Spleen (tissue), 7 donors: ENCODE measurements around the gene TP63.

Source experiments
- CTCF ChIP-seq, 11 experiments: fragments of 200-600 bp in 7 of 11; fragments of 450-650 bp in 4 of 11; sonication (generic) in 4 of 11; IDR thresholded peaks in 8 of 11; conservative IDR thresholded peaks in 3 of 11; 1 replicate in 7 of 11; 2 replicates in 4 of 11; pipeline versions ENCODE4 v1.4.0 to v1.8.0; 2016 to 2021; ENCODE audit warnings: antibody characterized with exemption in 11 of 11, inconsistent platforms in 4 of 11, mild to moderate bottlenecking in 1 of 11
- POLR2AphosphoS5 ChIP-seq, 3 donors: sonication (generic); formaldehyde crosslinking; IDR thresholded peaks; one replicate each; pipeline ENCODE4 v1.5.1; 2017; ENCODE audit warnings: antibody characterized with exemption in 3 of 3
- donor health status: DM: no; HTN: no; CAD: no; lungs with moderate emphysema.
- donor health status: DM: no; HTN: no; CAD: no.
- donor health status: DM: no; HTN: no; CAD: no.

- TF ChIP-seq CTCF (IDR thresholded peaks at IDR 0.05 in 8 of 11, conservative IDR thresholded peaks at IDR 0.05 in 3 of 11) (no peak), POLR2AphosphoS5 (IDR thresholded peaks at IDR 0.05) (no peak)
Observed at GRCh38 chr3:189721873-189722665, 90.9 kb downstream of the TP63 start.
